Left lobe of liver (tissue), 2 donors: ENCODE data around the gene EEF2K. TPM values are rescaled to one million over a fixed set of nuclear protein-coding genes. Genes with fewer than 3 reads are reported as not detected.

Experiments
- ATAC-seq: fragments of 200-7000 bp; cut with Tn5 transposase; one replicate; pipeline ENCODE4 v1.9.1; 2020; ENCODE audit warnings: mild to moderate bottlenecking, moderate library complexity
- DNase-seq: peaks from one replicate; pipeline ENCODE4 v3.0.0-alpha.2; 2020; ENCODE audit warnings: low spot score
- total RNA-seq: library from RNA; stranded (reverse); gene quantifications from one replicate; pipeline ENCODE4 v1.2.1, GENCODE V29; 2021
- donor health status: DM: no; HTN: no; CAD: no; lungs with moderate emphysema.
- donor health status: DM: no; HTN: yes; CAD: no.

Gene EEF2K
- total RNA-seq, 1 donor from 2014 or later, result 17.7 TPM

GRCh38 chr16:22328081-22328725 lies 122.1 kb downstream of the EEF2K start:
- ATAC-seq (no peak), DNase-seq (no peak)

DNA sequence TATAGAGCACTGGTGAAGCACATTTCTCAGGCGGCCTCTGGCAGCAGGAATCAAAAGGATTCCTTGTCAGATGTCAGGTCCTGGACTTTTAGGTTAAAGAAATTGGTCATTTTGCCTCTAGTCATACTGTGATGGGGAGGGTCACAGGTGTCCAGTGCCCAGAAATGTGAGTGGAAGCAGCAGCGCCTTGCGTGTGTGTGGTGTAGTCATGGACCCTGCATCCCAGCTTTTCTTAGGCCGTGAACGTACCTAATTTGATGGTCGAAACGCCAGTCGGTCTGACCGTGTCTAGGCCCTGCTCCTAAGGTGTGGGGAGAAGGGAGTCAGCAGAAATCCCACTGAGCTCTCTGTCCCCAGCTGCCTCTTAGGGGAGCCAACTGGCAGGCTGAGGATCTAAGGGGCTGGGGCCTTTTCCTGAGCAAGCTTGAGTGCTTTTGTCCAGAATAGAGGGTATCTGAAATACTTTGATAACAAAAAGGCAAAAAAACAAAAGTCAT lies 123.2 kb downstream of the EEF2K start:
- ATAC-seq, result no peak
- no peak for DNase-seq

DNA sequence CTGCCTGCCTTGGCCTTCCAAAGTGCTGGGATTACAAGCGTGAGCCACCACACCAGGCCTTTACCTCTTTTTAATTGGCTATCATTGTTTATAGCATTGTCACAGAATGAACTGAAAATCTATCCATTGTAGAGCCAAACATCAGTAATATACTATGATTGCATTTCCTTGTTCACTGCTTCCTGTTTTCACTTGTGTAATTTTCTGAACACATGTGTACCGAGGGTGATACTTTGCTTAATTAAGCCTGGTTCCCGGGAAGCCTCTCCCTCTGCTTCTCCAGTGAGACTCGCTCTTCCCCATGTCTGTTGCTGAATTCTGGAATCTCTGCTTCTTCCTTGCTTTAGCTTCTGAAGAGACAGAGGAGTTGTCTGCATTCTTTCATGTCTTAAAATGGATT lies 124.2 kb downstream of the EEF2K start:
- no peak for ATAC-seq
- DNase-seq, result no peak

DNA sequence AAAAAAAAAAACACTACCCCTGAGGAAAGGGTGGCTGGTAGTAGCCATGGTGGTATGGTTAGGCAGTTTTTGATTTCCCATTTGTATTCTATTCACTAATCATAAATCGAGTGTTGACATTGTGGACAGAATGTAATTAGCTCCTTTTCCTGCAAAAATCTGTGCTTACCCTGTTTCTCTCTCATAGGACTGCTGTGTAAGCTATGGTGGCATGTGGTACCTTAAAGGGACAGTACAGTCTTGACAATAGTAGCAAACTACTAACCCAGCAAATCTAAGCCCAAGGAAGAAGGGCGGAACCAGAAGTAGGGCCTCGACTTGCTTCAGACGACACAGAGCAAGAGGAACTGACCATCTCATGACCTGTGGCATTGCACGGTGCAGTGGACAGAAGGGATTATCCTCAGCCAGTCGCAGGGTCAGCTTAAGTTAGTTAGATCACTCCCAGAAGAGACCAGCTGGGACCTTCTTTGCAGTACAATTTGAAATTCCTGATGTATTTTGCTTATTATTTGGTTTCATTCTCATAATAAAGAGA lies 127.4 kb downstream of the EEF2K start:
- ATAC-seq, result peak; percentile 61

GRCh38 chr16:22335668-22336246 lies 129.7 kb downstream of the EEF2K start:
- ATAC-seq, result no peak
- no peak for DNase-seq

More for the DNA sequence above, 127.4 kb downstream of the EEF2K start:
- DNase-seq, result no peak

GRCh38 chr16:22336581-22336980 lies 130.5 kb downstream of the EEF2K start:
- ATAC-seq, result no peak
- no peak for DNase-seq

- DNase-seq (no peak), ATAC-seq (no peak)
Observed at GRCh38 chr16:22337045-22337444, 131.0 kb downstream of the EEF2K start.

DNA sequence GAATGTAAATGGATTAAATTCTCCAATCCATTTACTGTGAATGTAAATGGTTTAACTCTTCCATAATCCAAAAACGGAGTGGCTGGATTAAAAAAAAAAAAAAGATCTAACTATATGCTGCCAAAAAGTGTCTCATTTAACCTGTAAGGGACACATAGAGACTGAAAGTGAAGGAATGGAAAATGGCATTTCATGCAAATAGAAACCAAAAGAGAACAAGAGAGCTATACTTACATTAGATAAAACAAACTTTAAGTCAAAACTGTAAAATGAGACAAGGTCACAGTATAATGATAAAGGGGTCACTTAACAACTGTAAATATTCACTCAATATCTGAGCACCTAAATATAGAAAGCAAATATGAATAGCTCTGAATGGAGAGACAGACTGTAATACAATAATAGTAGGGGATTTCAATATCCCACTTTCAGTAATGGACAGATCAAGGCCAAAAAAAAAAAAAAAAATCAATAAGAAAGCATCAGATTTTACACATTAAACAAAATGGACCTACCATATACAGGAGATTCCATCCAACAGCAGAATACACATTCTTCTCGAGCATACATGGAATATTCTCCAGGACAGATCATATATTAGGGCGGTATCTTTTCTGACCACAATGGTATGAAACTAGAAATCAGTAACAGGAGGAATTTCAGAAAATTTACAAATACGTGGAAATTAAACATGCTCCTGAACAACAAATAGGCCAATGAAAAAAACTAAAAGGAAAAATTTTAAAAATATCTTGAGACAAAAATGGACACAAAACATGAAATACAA lies 132.0 kb downstream of the EEF2K start:
- DNase-seq, result no peak
- no peak for ATAC-seq

Other genes with a start within 250 kb of the EEF2K start
- gene PDZD9, start 205.2 kb upstream of the EEF2K start, total RNA-seq, result not detected
- 7.2 TPM for gene MOSMO, start 198.2 kb upstream of the EEF2K start, total RNA-seq
- 0.08 TPM for gene VWA3A, start 113.7 kb upstream of the EEF2K start, total RNA-seq
- gene SDR42E2, start 43.8 kb upstream of the EEF2K start, total RNA-seq, result not detected
- 26.1 TPM for gene POLR3E, start 91.1 kb downstream of the EEF2K start, total RNA-seq
- 11.0 TPM for gene CDR2, start 168.3 kb downstream of the EEF2K start, total RNA-seq